DMS 273 treated with DMSO at 0.1 percent for 48 hours (cell line): ENCODE data around the gene KRT80.

Source experiments
- DNase-seq: peaks from one replicate; lab custom pipeline; 2025; lab: John Stamatoyannopoulos, UW

Gene KRT80

DNA sequence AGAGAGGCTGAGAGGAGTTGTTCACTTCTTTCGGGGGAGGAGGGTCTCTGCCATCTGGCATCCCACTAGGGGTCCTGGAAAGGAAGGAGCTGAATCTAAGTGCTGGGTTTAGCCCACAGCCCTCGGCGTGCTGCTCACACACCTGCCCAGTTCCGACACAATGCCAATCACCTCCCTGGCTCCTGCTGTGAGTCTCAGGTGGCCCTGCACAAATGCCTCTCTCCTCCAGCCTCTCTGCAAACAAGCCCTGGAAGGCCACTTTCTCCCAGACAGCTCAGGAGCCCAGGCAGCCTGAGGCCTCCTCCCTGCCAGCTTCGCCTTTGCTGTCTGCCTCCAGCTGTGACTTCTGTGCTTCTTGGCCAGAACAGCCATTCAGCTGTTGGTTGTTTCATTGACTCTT, 61.1 kb downstream of the KRT80 start:
- DNase-seq, result peak; percentile 25

DNA sequence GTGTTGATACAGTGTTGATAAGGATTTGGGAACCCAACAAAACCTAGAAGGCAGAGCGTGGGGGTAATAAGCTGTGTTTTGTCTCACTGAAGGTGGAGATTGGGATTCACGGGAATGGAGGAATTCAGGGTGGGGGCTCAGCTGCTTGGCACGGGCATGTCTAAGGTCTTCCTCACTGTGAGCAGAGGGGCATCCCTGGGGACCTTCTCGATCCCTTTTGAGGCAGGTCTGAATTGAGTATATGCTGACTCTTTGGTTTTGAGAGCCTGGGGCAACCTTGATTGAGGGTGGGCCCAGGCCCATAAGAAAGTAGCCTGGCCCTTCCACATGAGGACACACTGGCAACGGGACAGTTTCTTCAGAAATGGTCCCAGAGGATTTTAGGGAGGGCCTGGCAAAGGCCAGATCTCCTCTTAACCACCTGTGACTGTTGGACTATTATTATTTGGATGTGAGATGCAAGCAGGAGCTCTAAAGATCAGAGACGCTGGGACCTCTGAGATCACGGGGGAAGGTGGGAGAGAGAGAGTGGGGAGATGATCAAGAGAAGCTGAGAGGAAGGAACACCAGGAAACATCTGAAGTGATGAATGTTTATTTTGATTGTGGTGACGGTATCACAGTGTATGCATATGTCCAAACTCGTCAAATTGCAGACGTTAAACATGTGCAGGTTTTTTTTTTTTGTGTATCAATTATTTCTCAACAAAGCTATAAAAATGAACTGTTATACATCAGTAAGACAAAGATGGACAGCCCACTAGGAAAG, 63.9 kb downstream of the KRT80 start:
- DNase-seq, result no peak

DNA sequence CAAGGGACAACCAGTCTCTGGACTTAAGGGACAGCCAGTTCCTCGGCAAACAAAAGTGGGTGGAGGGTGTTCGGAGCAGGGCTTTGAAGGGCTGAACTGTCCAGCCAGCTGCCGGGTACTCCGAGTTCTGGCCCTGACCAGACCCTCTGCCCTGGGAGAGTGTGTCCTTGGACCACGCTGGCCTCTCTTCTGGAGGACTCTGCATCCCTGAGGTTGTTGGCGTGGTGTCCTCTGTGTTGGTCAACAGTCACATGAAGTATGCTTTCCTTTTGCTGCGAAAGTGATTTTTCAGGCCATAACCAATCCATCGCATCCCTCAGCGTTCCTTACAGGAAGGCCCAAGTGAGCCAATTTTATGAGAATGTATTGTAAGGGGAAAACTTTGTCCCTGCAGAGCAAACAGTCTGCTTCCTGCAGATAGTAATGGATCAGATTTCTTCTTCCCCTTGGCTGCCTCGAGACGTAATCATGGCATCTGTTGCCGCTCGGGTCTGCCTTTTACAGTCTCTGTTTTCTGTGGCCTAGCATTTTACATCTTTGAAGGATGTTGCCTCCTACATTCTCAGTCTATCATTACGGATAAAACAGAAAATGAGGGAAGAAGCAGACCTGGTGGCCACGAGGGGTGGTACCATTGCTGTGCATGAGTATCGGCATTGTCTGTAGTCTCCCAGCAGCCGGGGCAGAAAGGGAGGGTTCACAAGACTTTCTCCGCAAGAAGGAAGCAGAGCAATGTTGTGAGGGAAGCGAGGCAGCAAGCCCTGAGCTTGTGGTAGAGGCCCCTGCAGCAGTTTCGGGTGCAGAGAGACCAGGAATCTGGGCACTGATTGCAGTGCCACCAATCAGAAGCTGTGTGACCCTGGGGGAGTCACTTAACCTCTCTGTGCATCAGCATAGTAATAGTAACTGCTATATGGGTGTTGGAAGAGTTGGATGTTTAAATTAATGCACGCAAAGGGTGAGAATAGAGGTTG, 64.9 kb downstream of the KRT80 start:
- DNase-seq, result peak; percentile 34

DNA sequence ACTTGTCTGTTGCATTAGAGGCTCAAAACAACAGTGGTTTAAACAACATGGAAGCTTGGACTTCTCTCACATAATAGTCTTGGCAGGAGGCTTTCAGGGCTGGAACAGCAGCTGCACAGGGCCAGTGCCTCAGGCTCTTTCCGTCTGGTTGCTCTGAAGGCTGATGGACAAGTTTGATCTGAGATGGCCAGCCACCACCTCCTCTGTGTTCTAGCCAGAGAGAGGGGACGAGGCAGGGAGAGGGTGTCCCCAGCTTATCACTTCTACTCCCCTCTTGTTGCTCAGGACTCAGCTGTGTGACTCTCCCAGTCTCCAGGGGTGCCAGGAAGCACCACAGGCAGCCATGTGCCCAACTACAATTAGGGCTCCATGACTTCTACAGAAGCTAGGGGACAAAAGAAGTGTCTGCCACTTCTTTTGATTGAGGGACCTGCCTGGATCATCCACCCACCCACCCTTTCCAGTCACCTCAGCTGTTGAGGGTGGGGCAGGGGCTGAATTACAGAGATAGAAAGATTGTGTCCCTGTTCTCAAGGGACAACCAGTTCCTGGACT, 65.7 kb downstream of the KRT80 start:
- DNase-seq, result no peak

DNA sequence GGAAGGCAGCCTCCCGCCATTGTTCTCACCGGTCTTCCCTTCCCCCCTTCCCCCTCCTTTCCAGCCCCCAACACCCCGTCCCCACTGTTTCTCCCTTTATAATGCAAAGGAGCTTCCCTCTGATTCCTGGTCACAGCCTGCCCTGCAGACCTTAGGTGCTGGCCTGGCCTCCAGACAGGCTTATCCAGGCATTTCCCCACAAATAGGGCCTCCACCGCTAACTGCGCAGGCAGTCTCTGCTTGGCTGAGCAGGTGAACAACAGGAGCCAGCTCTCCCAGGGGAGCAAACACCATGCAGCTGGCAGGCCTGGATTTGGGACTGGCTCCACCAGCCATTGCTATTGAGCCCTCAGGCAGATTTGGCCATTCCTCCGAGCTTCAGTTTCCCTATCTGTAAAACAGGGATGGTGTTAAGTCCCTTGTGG, 66.3 kb downstream of the KRT80 start:
- no peak for DNase-seq

GRCh38 chr12:52123487-52124186, 68.2 kb downstream of the KRT80 start:
- no peak for DNase-seq

- DNase-seq, result no peak
Observed at GRCh38 chr12:52122904-52123303, 68.9 kb downstream of the KRT80 start.

- no peak for DNase-seq
Observed at GRCh38 chr12:52122540-52122871, 69.3 kb downstream of the KRT80 start.

DNA sequence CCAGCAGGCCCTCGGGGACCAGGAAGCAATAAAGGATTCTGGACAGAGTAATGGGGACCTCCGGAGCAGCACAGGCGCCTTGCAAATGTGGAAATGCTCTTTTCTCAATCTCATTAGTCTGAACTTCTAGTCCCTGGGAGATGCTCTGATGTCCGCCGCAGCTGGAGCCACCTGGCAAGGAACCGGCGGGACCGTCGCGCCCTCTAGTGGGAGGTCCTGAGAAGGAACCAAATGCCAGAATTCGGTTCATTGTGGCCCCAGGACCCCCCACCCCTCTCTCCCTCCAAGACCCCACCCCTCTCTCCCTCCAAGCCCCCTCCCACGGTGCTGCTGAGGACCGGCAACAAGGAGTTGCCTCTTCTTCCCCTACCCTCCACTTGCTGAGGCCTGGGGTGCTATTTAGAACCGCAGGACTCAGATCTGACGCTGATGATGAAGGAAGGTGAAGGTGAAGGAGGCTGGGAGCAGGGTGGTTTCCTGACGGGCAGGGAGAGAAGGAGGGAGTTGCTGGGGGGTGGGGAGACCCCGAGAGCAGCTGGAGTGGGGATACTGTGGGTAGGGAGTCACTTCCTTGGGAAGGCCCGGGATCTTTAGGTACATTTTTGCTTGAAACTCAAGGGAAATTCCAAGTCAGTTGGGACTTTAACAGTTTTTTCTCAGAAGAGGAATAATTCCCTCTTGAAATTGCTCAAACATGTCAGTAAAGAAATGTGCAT, 69.8 kb downstream of the KRT80 start:
- no peak for DNase-seq

GRCh38 chr12:52120951-52121823, 70.6 kb downstream of the KRT80 start:
- DNase-seq, result no peak

- DNase-seq, result no peak
Observed at GRCh38 chr12:52119398-52120254, 72.2 kb downstream of the KRT80 start.
